Hindlimb muscle (tissue), 1 donor: ENCODE data around the gene OR5B17. TPM values are rescaled to one million over a fixed set of nuclear protein-coding genes. Genes with fewer than 3 reads are reported as not detected.
"Not testable (repeated sequence)": the region's sequence is repeated elsewhere in the genome, so short reads cannot be mapped to it uniquely, and the experiment has no call there.

Experiments
- DNase-seq: peaks from one replicate; pipeline ENCODE4 v3.0.0-alpha.2; 2013
- polyA plus RNA-seq: library from polyadenylated mRNA; unstranded; fragments of 120-200 nt; gene quantifications from one replicate; pipeline ENCODE4 v1.2.1, GENCODE V29; 2013; ENCODE audit not compliant: insufficient read length

Gene OR5B17
- polyA plus RNA-seq = not detected

DNA sequence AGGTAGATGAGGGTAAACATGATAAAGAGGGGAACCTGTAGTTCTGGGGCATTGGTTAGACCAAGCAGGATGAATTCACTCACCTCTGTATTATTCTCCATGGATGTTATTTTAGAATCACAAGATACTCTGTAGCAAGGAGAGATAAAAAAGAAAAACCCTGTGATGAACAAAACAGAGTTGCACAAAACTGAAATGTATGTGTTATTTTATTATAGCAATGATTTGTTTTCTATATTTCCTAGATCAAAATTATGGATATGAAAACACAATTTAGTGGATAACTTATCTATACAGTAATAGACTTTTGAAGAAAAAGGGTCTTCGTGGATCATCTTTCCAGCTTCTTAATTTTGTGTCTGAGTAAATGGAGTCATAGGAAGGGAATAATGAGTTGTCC is at the start of gene OR5B17:
Gene OR5B17, minus strand, starts transcription at position 101 of the 400 bp plus-strand sequence. Its CDS starts 0 bp downstream, at position 101.
- DNase-seq = no peak

GRCh38 chr11:58406774-58407173 is 47.9 kb upstream of the OR5B17 start, which contains the start of gene OR5B3:
Gene OR5B3 (minus strand): TSS chr11:58406874. CDS start chr11:58403409, 3,465 bp downstream.
- no peak for DNase-seq

DNA sequence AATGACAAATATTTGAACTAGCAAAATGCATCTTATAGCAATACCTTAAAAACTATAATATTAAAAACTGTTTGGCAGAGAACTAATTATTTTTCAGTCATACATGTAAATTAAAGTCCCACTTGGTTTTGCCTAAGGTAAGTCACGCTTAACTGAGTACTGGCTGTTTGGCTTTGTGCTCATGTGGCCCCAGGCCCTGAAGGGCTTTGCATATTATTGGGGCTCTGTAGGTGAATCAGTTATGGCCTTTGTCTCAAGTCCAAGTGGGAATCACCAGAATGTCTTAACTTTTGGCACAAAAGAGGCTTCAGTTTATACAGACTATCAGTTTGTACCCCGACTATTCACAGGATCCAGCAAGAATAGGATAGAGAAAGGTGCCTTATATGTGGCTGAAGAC is 40.8 kb upstream of the OR5B17 start:
- not testable (repeated sequence) for DNase-seq

DNA sequence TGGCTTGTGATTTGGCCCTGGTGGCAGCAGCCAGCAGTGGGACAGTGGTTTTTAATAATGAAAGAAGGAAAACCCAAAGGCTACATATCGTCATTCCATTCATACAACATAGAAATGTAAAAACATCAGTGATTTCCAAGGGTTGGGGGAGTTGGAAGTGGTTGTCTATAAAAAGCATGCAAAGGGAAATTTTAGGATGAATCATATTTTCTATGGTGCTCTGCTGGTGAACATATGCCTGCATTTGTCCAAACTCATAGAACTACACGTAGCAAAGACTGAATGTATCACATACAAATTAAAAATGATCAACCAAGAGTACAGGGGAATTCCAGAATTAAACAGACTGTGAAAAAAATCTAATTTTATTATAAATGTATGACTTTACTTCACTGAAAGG is 36.7 kb upstream of the OR5B17 start:
- no peak for DNase-seq

GRCh38 chr11:58394195-58394594 is 35.3 kb upstream of the OR5B17 start:
- no peak for DNase-seq

- DNase-seq = no peak
These were observed 33.9 kb upstream of the OR5B17 start for GRCh38 chr11:58392746-58393145.

GRCh38 chr11:58391879-58392278 is 33.0 kb upstream of the OR5B17 start:
- no peak for DNase-seq

DNA sequence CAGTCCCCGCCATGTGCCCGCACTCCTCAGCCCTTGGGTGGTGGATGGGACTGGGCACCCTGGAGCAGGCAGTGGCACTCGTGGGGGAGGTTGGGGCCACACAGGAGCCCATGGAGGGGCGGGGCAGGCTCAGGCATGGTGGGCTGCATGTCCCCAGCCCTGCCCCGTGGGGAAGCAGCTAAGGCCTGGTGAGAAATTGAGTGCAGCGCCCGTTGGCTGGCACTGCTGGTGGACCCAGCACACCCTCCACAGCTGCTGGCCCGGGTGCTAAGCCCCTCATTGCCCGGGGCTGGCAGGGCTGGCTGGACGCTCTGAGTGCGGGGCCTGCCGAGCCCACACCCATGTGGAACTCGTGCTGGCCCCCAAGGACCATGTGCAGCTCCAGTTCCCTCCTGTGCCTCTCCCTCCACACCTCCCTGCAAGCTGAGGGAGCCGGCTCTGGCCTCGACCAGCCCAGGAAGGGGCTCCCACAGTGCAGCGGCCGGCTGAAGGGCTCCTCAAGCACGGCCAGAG is 31.7 kb upstream of the OR5B17 start:
- DNase-seq = no peak

- no peak for DNase-seq
These were observed 4.1 kb downstream of the OR5B17 start for GRCh38 chr11:58354727-58355126.

GRCh38 chr11:58345204-58345603 is 13.7 kb downstream of the OR5B17 start:
- no peak for DNase-seq

DNA sequence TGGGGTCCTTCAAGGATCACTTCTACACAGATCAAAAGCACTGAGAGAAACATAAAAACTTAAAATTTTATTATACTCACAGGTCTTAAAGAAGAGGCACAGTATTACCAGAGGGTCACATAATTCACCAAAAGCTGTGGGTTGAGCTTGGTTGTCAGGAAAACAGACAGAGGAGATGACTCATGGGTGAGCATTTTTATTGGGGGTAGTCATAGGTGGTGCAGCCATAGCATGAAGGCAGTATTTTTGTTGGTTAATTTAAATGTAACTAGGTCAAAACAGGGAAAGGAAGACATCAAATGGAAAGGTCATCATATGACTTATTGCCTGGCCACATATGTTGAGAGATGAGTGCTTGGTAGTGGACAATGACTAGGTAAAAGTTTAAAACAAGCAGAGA is 24.2 kb downstream of the OR5B17 start:
- DNase-seq = no peak

DNA sequence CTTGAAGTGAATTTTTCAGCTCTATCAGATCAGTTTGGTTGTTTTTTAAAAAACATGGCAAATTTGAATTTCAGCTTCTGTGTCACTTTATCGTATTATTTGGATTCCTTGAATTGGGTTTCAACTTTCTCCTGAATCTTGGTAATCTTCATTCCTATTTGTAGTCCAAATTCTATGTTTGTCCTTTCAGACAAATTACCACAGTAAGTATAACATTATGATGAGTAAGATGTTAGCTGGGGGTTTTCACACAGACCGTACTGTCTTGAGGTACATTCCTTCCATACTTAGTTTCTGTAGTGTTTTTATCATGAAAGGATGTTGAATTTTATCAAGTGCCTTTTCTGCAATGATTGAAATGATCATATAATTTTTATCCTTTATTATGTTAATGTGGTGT is 28.0 kb downstream of the OR5B17 start:
- no peak for DNase-seq

DNA sequence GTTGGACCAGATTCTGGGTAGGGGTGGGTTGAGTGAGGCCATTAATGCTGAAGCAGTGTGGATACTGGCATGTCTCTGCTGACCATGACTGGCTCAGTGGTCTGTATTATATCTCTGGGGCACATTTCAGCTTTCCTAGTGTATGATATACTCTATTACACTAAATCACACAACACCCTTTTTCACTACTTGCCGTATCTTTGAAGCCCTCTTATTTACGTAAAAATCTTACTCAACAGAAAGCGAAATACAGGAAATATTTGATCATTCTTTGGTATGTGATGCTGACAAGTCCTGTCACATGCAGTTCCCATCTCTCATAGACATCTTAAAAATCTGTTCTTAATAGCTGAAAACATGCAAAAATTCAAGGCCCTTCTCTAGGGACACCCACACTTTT is 40.3 kb downstream of the OR5B17 start:
- DNase-seq = no peak

DNA sequence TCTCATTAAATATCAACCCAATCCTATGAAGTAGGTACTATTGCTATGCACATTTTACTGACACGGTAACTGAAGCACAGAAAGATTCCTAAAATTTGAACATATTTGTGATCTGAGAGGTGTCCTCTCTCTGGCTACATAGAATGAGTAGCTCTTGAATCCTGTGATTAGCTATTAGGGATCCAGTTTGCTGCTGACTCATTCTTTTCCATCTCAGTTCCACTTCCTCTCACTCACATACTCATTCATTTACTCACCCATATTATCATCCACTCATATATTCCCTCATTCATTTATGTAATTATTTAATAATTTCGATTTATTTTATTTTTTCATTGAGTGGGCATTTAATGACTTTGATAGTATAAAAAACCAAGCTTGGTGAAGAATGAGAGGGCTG is 42.7 kb downstream of the OR5B17 start:
- DNase-seq = no peak

Other genes with a start within 250 kb of the OR5B17 start
- not detected for gene OR9I1, start 233.5 kb downstream of the OR5B17 start, polyA plus RNA-seq
- gene OR9Q2, start 170.0 kb downstream of the OR5B17 start, polyA plus RNA-seq = not detected
- not detected for gene OR1S2, start 154.9 kb downstream of the OR5B17 start, polyA plus RNA-seq
- gene OR1S1, start 146.3 kb downstream of the OR5B17 start, polyA plus RNA-seq = not detected
- gene OR10Q1, start 130.2 kb downstream of the OR5B17 start, polyA plus RNA-seq = not detected
- gene OR10W1, start 90.8 kb downstream of the OR5B17 start, polyA plus RNA-seq = not detected
- not detected for gene OR5B3, start 47.8 kb upstream of the OR5B17 start, polyA plus RNA-seq
- gene OR5B2, start 69.1 kb upstream of the OR5B17 start, polyA plus RNA-seq = not detected
- not detected for gene OR5B12, start 83.2 kb upstream of the OR5B17 start, polyA plus RNA-seq
- not detected for gene OR5B21, start 149.0 kb upstream of the OR5B17 start, polyA plus RNA-seq
- gene LPXN, start 216.8 kb upstream of the OR5B17 start, polyA plus RNA-seq = 5.0 TPM
- 37.7 TPM for gene ZFP91, start 220.0 kb upstream of the OR5B17 start, polyA plus RNA-seq